AG09309 (cell line): ENCODE measurements around the gene SMIM8.
"Not testable (repeated sequence)": the region's sequence is repeated elsewhere in the genome, so short reads cannot be mapped to it uniquely, and the experiment has no call there.

Source experiments
- DNase-seq: peaks from one replicate; pipeline ENCODE4 v3.0.0-alpha.2; 2010; ENCODE audit warnings: low read depth
- H3K4me3 ChIP-seq: 2 replicates; pipeline ENCODE4 v1.5.1; 2011; ENCODE audit warnings: mild to moderate bottlenecking, low read depth, low read length, moderate library complexity; ENCODE audit not compliant: control insufficient read depth
- CTCF ChIP-seq: IDR thresholded peaks from 2 replicates; pipeline ENCODE4 v1.5.1; 2011; ENCODE audit warnings: mild to moderate bottlenecking, low read depth, low read length, inconsistent platforms; ENCODE audit not compliant: insufficient read depth, control insufficient read depth; ENCODE audit errors: missing control alignments

Gene SMIM8

GRCh38 chr6:87308970-87309369 lies 13.4 kb upstream of the SMIM8 start:
- no peak for TF ChIP-seq CTCF
- H3K4me3 ChIP-seq: no peak overlapping the region
- DNase-seq: no peak

GRCh38 chr6:87312860-87313259 lies 9.5 kb upstream of the SMIM8 start:
- DNase-seq: no peak
- no peak overlapping the region for H3K4me3 ChIP-seq
- no peak for TF ChIP-seq CTCF

GRCh38 chr6:87315071-87315470 lies 7.3 kb upstream of the SMIM8 start:
- no peak overlapping the region for H3K4me3 ChIP-seq
- TF ChIP-seq CTCF: no peak
- no peak for DNase-seq

GRCh38 chr6:87319271-87319987 lies 3.0 kb upstream of the SMIM8 start:
- DNase-seq: no peak
- no peak overlapping the region for H3K4me3 ChIP-seq
- TF ChIP-seq CTCF: no peak

GRCh38 chr6:87323880-87324279 lies 1.5 kb downstream of the SMIM8 start:
- not testable (repeated sequence) for DNase-seq, H3K4me3 ChIP-seq

GRCh38 chr6:87330961-87331360 lies 8.6 kb downstream of the SMIM8 start:
- DNase-seq: no peak
- no peak for TF ChIP-seq CTCF
- H3K4me3 ChIP-seq: no peak overlapping the region

- no peak for DNase-seq
- no peak for TF ChIP-seq CTCF
- H3K4me3 ChIP-seq: no peak overlapping the region
Measured at GRCh38 chr6:87333033-87333432, 10.6 kb downstream of the SMIM8 start.
